Stimulated activated CD8-positive, alpha-beta memory T cell treated with anti-CD3 and anti-CD28 coated beads, Interleukin-4, amount 100 ng/mL, for 48 hours (primary cell): ENCODE data around the gene IL1RAP.
A peak's percentile ranks its signal among the peaks of the same experiment; 100 is the strongest.
"Not testable (repeated sequence)": the region's sequence is repeated elsewhere in the genome, so short reads cannot be mapped to it uniquely, and the experiment has no call there.

Experiments
- DNase-seq: peaks from one replicate; pipeline ENCODE4 v3.0.0-alpha.2; 2020

The IL1RAP gene

GRCh38 chr3:190514413-190515153 is 698 bp downstream of the IL1RAP start:
- DNase-seq = peak; percentile 62

DNA sequence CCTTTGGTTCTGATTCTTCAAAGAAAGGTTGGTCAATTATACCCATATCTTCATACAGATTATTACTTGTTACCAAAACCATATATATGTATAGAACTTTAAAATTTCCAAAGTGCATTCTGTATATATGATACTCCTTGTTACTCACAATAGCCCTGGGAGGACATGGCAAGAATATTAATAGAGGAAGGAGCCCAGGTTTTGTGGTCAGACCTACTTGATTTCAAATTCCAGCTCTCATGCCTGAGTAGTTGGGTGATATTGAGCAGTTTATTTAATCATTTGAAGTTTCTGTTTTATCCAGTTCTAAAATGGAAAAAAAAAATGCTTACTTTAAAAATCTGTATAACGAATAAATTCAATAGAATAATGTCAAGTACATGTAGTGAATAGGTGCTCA is 2.5 kb downstream of the IL1RAP start:
- no peak for DNase-seq

DNA sequence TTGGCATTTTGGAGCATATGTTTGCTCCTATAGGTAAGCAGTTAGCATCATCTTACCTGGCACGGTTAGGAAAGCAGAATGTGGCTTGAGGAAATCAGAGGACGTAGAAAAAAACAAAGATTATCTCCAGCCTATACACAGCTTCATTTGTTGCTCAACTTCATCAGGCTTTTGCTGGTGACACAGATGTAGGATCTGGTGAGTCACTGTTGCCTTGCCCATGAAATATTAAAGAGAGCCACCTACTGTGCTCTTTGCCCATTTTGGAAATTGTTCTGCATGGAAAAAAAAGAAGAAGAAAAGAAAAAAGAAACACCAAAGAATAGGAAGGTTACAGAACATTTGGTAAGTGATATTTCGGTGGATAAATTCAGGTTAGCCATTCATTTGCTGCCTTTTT is 3.8 kb downstream of the IL1RAP start:
- no peak for DNase-seq

GRCh38 chr3:190518531-190518930 is 4.6 kb downstream of the IL1RAP start:
- DNase-seq = not testable (repeated sequence)

DNA sequence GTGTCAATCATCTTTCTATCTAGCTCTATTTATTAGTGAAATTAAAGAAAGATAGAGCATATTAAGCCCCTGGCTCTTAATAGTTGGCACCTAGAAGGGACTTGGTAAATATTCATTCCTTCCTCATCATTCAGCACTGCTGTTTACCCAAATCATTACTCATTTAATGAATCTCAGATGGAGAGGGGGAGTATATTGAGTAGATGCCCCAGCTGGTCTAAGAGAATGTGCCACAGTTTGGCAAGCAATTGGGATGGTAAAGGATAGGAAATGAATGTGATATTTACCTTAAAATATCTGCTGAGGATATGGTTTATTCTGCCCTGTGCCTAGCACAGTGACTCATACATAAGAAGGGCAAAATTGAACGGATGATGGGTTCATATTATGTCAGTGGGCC is 6.0 kb downstream of the IL1RAP start:
- DNase-seq = no peak

GRCh38 chr3:190521998-190522397 is 8.1 kb downstream of the IL1RAP start:
- no peak for DNase-seq

- no peak for DNase-seq
Measured at GRCh38 chr3:190522621-190523222, 8.8 kb downstream of the IL1RAP start.

DNA sequence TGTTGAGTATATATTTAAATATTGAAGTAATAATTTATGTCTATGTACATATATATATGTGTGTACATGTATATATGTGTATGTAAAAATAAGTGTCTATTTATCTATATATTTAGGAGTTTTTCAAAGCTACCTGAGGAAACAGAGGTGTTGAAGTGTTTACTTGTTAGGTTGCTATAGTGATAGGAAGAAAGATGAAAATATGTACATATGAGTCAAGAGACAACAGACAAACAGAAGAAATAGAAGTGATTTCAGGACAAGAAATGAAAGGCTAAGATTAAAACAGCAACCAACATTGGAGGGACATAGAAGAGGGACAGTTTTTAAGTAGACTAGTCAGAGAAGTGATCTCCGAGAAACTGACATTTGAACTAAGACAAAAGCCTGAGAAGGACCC is 11.1 kb downstream of the IL1RAP start:
- DNase-seq = no peak

GRCh38 chr3:190525634-190526033 is 11.7 kb downstream of the IL1RAP start:
- DNase-seq = no peak

GRCh38 chr3:190526787-190527762 is 13.2 kb downstream of the IL1RAP start:
- no peak for DNase-seq

GRCh38 chr3:190528706-190529105 is 14.8 kb downstream of the IL1RAP start:
- DNase-seq = no peak

- no peak for DNase-seq
Measured at GRCh38 chr3:190531406-190531805, 17.5 kb downstream of the IL1RAP start.

- DNase-seq = no peak
Measured at GRCh38 chr3:190532731-190533203, 18.9 kb downstream of the IL1RAP start.

DNA sequence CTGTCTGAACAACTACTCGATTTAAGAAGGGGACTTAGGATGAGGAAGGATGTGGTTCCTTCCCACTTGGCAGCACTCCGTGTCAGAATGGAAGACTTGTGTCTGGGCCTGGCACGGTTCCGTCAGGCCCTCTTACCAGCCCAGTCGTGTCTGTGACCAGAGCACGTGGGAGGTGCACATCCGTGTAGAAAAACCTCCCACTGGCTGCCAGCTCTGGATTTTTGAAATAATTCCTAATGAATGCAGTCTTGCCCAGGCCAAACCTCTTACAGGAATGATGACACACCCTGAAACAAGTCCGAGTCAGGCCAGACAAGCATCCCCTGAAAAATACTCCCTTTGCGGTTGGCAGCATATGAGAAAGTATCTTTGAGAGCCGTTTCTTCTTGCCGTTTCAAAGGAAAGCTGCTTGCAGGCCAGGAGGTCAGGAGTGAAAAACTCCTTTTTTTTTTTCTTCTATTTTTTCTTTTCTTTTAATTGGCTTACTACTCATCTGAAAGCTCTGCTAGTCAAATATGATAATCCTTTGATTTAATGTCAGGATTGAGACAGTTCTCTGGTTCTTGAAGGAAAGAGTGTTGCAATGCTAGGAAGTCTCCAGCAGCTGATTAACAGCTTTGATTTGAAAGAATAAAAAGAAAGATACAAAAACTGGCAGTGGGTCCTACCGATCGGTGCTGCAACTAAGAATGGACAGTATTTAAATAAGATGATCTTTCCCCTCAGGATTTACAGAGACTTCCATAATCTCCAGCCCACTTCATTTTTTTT is 19.8 kb downstream of the IL1RAP start:
- DNase-seq = no peak

DNA sequence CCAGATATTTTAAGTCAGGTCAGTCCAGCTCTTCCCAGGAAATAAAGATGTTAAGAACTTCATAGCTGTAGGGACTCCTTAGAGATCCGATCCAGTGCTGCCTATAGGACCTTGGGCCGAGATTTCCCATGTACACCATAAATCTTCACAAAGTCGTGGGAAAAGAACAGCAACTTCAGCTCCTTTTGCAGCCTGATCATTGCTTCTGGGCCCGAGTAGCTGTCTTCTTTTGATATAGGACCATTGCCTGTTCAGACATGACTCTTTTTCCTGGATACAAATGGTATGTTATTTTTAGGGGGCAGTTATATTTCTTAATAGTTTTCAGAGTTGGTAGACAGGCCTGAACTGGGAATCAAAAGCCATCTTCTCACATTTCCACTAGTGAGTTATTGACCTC is 20.5 kb downstream of the IL1RAP start:
- DNase-seq = no peak

GRCh38 chr3:190534986-190535385 is 21.1 kb downstream of the IL1RAP start:
- DNase-seq = no peak

GRCh38 chr3:190537146-190537545 is 23.3 kb downstream of the IL1RAP start:
- DNase-seq = no peak

- DNase-seq = no peak
Measured at GRCh38 chr3:190538288-190538687, 24.4 kb downstream of the IL1RAP start.

DNA sequence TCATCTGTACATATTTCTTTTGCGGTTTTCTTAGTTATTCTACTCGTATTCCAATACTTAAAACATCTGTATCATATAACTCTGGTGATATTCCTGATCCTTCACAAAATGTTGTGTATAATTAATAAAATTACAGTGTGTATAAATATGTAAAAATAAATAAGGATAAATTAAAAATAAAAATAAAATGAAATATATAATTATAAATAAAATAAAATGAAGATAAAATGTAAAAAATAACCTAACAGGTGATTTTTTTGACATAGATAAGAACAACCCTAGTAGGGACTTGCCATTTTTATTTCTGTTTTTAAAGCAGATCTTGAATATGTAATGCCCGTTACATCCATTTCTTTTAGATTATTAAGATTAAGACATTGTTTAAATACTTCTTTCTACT is 25.6 kb downstream of the IL1RAP start:
- no peak for DNase-seq

- DNase-seq = no peak
Measured at GRCh38 chr3:190541008-190541407, 27.1 kb downstream of the IL1RAP start.

DNA sequence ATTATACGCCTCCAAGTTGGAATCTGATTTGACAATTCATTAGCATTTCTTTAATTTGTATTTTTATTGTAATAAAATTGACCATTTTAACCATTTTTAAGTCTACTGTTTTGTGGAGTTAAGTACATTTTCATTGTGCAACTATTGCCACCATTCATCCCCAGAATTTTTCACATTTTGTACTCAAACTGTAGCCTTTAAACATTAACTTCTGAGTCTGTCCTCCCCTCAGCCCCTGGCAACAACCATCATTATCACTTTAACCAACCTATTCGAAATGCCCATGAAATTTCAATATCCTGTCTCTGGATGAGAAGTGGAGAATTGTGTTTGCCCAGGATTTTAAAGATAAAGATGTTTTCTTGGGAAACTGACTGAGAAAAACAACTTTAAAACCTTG is 27.7 kb downstream of the IL1RAP start:
- DNase-seq = no peak

- DNase-seq = no peak
Measured at GRCh38 chr3:190542846-190543245, 29.0 kb downstream of the IL1RAP start.

DNA sequence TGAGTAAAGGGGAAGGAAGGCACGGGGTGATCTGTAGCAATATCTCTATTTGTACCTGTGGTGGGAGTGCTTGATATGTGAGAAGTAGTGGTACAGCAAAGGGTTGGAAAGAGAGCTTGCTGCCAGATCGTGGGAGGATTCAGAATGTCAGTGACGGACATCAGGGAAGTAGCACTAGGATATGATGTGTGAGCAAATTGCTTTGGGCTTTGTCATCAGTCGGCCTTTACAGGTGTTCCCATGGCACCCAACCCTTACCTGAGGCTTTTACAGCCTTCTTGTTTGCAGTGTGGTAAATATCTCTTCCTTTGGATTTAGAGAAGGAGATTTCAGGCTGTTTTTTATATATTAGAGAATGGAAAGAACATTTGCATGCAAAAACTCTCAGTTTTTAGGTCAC is 29.8 kb downstream of the IL1RAP start:
- no peak for DNase-seq
